HG02588 (cell line): ENCODE measurements around the gene TSNAX.
"Not testable (repeated sequence)": the region's sequence is repeated elsewhere in the genome, so short reads cannot be mapped to it uniquely, and the experiment has no call there.

Experiments used
- ATAC-seq: cut with Tn5 transposase; IDR thresholded peaks from one replicate; pipeline ENCODE4 v1.9.1; 2021; ENCODE audit warnings: mild to moderate bottlenecking, moderate library complexity; ENCODE audit not compliant: unreplicated experiment

The TSNAX gene

GRCh38 chr1:231528172-231529029 lies at the start of gene TSNAX:
TSNAX (plus strand) TSS chr1:231528669; CDS start chr1:231528811, 142 bp downstream.
- peak; percentile 96 for ATAC-seq

GRCh38 chr1:231478811-231479210 lies 49.7 kb upstream of the TSNAX start:
- no peak for ATAC-seq

GRCh38 chr1:231480008-231480407 lies 48.5 kb upstream of the TSNAX start:
- ATAC-seq, result no peak

- no peak for ATAC-seq
These were observed 47.2 kb upstream of the TSNAX start for GRCh38 chr1:231481289-231481688.

GRCh38 chr1:231485029-231485784 lies 43.3 kb upstream of the TSNAX start:
- ATAC-seq, result no peak

- ATAC-seq, result no peak
These were observed 41.5 kb upstream of the TSNAX start for GRCh38 chr1:231487019-231487418.

GRCh38 chr1:231487910-231488309 lies 40.6 kb upstream of the TSNAX start:
- no peak for ATAC-seq

GRCh38 chr1:231493421-231494185 lies 34.9 kb upstream of the TSNAX start:
- no peak for ATAC-seq

- no peak for ATAC-seq
These were observed 33.9 kb upstream of the TSNAX start for GRCh38 chr1:231494439-231495110.

- ATAC-seq, result no peak
These were observed 30.8 kb upstream of the TSNAX start for GRCh38 chr1:231497629-231498152.

GRCh38 chr1:231499148-231499763 lies 29.2 kb upstream of the TSNAX start:
- no peak for ATAC-seq

- no peak for ATAC-seq
These were observed 27.8 kb upstream of the TSNAX start for GRCh38 chr1:231500666-231501065.

GRCh38 chr1:231503168-231503567 lies 25.3 kb upstream of the TSNAX start:
- not testable (repeated sequence) for ATAC-seq

GRCh38 chr1:231507476-231508355 lies 20.8 kb upstream of the TSNAX start:
- no peak for ATAC-seq

- ATAC-seq, result no peak
These were observed 20.0 kb upstream of the TSNAX start for GRCh38 chr1:231508497-231508896.

GRCh38 chr1:231508941-231509340 lies 19.5 kb upstream of the TSNAX start:
- no peak for ATAC-seq

- ATAC-seq, result no peak
These were observed 16.2 kb upstream of the TSNAX start for GRCh38 chr1:231512147-231512698.

- no peak for ATAC-seq
These were observed 12.7 kb upstream of the TSNAX start for GRCh38 chr1:231515748-231516147.

- no peak for ATAC-seq
These were observed 11.4 kb upstream of the TSNAX start for GRCh38 chr1:231517076-231517475.
